ENCODE results near the gene ELOA.

DNA sequence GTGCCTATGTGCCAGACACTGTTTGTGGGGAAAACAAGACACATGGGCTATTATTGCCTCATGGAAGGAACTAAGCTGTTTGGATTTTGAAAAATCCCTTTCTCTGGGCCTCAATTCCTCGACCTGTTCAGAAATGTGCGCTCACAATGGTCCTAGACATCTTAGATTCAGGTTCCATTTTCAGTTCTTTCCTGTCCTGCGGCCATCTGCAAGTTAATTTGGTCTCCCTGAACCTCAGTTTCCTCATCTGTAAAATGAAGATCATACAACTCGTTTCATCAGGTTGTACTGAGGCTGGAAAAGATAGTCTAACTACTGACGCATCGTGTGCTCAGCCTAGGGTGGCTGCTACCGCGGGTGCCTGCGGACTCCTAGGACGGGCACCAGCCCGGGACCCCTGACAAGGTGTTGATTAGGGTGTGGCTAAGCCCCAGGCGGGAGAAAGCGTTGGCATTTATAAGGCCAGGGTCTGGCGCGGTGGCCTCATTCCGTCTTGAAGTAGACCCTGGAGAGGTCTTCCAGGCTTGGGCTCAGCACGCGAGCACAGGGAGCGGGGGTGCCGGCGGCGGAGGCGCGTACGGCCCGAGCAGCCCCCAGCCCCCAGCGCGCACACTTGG lies 493 bp upstream of the ELOA start:
- TF ChIP-seq SAP130 (CRISPR knock-in tag; IDR thresholded peaks at IDR 0.05; ENCODE audit: low read depth) (no peak), FOXA1 (IDR thresholded peaks at IDR 0.05) (no peak), FOXA1 (CRISPR knock-in tag; IDR thresholded peaks at IDR 0.05) (no peak), CHD2 (IDR thresholded peaks at IDR 0.05; ENCODE audit: low read depth, low read length) (no peak), RFX3 (CRISPR knock-in tag; IDR thresholded peaks at IDR 0.05) (no peak), HIVEP1 (CRISPR knock-in tag; IDR thresholded peaks at IDR 0.05) (no peak), POLR2A (IDR thresholded peaks at IDR 0.05; ENCODE audit: insufficient read depth in 1 of 2, low read depth in 2 of 2, low read length in 2 of 2) (no peak), HHEX (CRISPR knock-in tag; IDR thresholded peaks at IDR 0.05) (no peak), MAZ (IDR thresholded peaks at IDR 0.05; ENCODE audit: borderline replicate concordance, low read depth, low read length) (no peak), MAZ (CRISPR knock-in tag; IDR thresholded peaks at IDR 0.05; ENCODE audit: low read depth) (no peak), SCMH1 (CRISPR knock-in tag; IDR thresholded peaks at IDR 0.05; ENCODE audit: borderline replicate concordance) (no peak), PHB2 (IDR thresholded peaks at IDR 0.05; ENCODE audit: partially characterized antibody) (no peak), ZNF430 (CRISPR knock-in tag; IDR thresholded peaks at IDR 0.05) (no peak), MAFF (IDR thresholded peaks at IDR 0.05; ENCODE audit: low read depth, low read length) (no peak)
- TF ChIP-seq, protein P1, sequence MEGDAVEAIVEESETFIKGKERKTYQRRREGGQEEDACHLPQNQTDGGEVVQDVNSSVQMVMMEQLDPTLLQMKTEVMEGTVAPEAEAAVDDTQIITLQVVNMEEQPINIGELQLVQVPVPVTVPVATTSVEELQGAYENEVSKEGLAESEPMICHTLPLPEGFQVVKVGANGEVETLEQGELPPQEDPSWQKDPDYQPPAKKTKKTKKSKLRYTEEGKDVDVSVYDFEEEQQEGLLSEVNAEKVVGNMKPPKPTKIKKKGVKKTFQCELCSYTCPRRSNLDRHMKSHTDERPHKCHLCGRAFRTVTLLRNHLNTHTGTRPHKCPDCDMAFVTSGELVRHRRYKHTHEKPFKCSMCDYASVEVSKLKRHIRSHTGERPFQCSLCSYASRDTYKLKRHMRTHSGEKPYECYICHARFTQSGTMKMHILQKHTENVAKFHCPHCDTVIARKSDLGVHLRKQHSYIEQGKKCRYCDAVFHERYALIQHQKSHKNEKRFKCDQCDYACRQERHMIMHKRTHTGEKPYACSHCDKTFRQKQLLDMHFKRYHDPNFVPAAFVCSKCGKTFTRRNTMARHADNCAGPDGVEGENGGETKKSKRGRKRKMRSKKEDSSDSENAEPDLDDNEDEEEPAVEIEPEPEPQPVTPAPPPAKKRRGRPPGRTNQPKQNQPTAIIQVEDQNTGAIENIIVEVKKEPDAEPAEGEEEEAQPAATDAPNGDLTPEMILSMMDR (CRISPR knock-in tag; IDR thresholded peaks at IDR 0.05) = no peak
- TF ChIP-seq, protein P2, sequence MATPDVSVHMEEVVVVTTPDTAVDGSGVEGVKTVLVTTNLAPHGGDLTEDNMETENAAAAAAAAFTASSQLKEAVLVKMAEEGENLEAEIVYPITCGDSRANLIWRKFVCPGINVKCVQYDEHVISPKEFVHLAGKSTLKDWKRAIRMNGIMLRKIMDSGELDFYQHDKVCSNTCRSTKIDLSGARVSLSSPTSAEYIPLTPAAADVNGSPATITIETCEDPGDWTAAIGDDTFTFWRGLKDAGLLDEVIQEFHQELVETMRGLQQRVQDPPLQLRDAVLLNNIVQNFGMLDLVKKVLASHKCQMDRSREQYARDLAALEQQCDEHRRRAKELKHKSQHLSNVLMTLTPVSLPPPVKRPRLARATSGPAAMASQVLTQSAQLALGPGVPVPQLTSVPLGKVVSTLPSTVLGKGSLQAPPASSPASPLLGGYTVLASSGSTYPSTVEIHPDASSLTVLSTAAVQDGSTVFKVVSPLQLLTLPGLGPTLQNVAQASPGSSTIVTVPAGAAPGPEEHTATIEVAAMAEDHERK (CRISPR knock-in tag; IDR thresholded peaks at IDR 0.05; ENCODE audit: low read depth) = no peak
